Esophagus squamous epithelium (tissue), 4 donors: ENCODE measurements around the gene ATG10.

ENCODE experiments used
- POLR2A ChIP-seq, 4 donors: fragments of 450-650 bp; IDR thresholded peaks; one replicate each; pipeline ENCODE4 v1.6.1; 2017; ENCODE audit warnings: antibody characterized with exemption in 4 of 4, mild to moderate bottlenecking in 4 of 4, moderate library complexity in 3 of 4
- TF ChIP-seq, protein P1 (sequence below), 6 experiments: fragments of 450-650 bp in 4 of 6; fragments of 200-600 bp in 2 of 6; sonication (generic) in 2 of 6; IDR thresholded peaks; one replicate each; pipeline ENCODE4 v1.5.1; 2016 to 2019; ENCODE audit warnings: antibody characterized with exemption in 6 of 6, mild to moderate bottlenecking in 4 of 6, moderate library complexity in 4 of 6

GRCh38 chr5:82154776-82155175 lies 183.0 kb downstream of the ATG10 start:
- TF ChIP-seq, protein P1, sequence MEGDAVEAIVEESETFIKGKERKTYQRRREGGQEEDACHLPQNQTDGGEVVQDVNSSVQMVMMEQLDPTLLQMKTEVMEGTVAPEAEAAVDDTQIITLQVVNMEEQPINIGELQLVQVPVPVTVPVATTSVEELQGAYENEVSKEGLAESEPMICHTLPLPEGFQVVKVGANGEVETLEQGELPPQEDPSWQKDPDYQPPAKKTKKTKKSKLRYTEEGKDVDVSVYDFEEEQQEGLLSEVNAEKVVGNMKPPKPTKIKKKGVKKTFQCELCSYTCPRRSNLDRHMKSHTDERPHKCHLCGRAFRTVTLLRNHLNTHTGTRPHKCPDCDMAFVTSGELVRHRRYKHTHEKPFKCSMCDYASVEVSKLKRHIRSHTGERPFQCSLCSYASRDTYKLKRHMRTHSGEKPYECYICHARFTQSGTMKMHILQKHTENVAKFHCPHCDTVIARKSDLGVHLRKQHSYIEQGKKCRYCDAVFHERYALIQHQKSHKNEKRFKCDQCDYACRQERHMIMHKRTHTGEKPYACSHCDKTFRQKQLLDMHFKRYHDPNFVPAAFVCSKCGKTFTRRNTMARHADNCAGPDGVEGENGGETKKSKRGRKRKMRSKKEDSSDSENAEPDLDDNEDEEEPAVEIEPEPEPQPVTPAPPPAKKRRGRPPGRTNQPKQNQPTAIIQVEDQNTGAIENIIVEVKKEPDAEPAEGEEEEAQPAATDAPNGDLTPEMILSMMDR (IDR thresholded peaks at IDR 0.05): no peak
- TF ChIP-seq POLR2A (IDR thresholded peaks at IDR 0.05): no peak
